WI38 (cell line): ENCODE data around the gene HACD2.
A peak's percentile ranks its signal among the peaks of the same experiment; 100 is the strongest.
"Not testable (repeated sequence)": the region's sequence is repeated elsewhere in the genome, so short reads cannot be mapped to it uniquely, and the experiment has no call there.

Experiments
- H3K4me3 ChIP-seq: 2 replicates; pipeline ENCODE4 v1.5.1; 2011; ENCODE audit warnings: low read depth, mild to moderate bottlenecking, control low read depth, low read length
- TF ChIP-seq, protein P1 (sequence below): IDR thresholded peaks from 2 replicates; pipeline ENCODE4 v1.5.1; 2012; ENCODE audit warnings: low read depth, mild to moderate bottlenecking, control low read depth, low read length

HACD2 gene

DNA sequence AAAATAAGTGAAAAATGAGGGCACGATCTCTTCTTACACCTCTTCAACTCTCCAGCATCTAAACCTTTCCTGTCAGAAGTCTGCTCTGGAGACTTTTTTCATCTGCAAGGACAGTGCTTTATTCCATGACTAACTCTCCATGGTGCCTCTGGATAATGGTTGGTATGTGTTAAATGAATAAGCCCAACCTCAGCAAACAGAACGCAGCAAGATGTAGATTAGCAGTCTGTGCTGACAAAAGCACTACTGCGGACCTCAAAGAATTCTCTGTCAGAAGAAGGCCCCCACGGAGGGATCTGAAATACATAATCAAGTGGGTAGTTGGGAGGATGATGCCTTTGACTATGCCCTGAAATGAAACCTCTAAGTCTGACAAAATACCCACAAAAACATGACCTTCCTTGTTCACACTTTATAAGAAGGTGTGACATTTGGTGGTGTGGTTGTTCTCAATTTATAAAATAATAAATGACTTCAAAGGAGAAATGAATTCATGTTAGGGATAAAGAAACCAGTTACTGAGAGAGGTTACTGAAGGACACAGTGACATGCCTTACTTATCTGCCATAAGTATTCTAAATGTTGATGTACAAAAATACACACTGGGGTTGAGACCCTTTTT is 92.8 kb downstream of the HACD2 start:
- TF ChIP-seq, protein P1, sequence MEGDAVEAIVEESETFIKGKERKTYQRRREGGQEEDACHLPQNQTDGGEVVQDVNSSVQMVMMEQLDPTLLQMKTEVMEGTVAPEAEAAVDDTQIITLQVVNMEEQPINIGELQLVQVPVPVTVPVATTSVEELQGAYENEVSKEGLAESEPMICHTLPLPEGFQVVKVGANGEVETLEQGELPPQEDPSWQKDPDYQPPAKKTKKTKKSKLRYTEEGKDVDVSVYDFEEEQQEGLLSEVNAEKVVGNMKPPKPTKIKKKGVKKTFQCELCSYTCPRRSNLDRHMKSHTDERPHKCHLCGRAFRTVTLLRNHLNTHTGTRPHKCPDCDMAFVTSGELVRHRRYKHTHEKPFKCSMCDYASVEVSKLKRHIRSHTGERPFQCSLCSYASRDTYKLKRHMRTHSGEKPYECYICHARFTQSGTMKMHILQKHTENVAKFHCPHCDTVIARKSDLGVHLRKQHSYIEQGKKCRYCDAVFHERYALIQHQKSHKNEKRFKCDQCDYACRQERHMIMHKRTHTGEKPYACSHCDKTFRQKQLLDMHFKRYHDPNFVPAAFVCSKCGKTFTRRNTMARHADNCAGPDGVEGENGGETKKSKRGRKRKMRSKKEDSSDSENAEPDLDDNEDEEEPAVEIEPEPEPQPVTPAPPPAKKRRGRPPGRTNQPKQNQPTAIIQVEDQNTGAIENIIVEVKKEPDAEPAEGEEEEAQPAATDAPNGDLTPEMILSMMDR = no peak
- H3K4me3 ChIP-seq = no peak overlapping the region

DNA sequence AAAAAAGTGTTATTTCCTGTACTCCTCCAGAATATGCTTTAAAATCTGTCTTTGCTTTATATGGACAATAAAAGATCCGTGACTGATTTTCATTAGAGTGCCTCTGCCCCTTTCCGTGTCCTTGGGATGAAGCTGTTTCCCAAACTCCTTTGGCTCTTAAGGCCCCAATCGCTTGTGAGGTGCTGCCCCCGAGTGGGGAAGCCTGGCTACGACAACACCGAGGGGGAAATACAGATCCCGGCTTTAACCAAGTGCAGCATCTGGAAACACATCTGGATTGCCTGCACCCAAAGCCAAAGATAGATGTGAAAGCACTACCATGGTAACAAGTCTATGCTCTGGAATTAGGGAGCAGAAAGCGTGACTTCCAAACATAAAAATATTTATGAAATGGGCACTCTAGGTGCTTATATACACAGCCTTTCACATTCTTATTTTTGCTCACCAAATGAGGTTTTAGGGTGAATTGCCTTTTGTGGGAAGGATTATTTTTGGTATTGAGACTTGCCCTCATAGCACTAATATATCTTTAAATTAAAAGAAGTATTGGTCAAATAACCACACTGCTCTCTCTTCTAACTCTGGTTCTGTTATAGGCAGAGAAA is 95.4 kb downstream of the HACD2 start:
- TF ChIP-seq, protein P1 = peak; percentile 94
- no peak overlapping the region for H3K4me3 ChIP-seq

DNA sequence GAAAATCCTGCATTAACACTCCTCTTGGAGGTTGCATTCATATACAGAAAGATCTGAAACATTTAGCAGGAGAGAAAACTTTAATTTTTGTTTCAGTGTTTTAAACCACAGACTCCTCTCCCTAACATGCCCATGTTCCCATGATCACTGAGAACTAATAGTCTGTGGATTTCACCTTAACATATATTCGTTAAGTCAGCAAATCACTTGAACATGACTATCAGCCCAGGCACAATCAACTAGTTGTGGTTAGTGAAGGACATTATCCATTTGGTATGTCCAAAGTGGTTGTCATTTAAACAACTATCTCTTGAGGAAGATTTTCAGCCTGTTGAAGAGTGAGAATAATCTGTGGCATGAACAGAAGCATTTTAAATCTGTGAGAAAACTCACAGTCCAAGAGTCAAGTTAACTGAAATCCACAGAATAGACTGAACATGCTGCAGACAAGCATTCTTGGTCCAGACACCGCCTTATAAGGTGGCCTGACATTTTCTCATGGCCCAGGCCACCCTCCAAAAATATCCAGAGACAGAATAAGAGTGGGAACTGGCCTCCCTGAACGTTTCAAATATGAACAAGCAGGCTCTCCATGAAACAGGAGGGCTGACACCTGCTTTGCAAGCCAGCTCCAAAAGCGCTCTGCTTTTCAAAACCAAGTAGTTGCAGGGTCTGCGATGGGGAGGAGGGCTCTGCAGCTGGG is 96.1 kb downstream of the HACD2 start:
- TF ChIP-seq, protein P1 = no peak
- H3K4me3 ChIP-seq = no peak overlapping the region

DNA sequence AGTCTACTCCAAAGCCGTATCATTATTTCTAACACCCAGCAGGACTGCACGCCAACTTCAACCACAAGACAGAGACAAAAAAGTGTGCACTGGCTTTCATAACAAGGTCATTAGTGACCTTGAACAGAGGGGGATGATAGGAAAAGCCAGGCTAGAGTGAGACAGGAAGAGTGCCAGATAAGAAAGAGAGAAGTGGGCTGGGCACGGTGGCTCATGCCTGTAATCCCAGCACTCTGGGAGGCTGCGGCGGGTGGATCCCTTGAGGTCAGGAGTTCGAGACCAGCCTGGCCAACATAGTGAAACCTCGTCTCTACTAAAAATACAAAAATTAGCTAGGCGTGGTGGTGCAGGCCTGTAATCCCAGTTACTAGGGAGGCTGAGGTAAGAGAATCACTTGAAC is 97.8 kb downstream of the HACD2 start:
- H3K4me3 ChIP-seq = not testable (repeated sequence)

DNA sequence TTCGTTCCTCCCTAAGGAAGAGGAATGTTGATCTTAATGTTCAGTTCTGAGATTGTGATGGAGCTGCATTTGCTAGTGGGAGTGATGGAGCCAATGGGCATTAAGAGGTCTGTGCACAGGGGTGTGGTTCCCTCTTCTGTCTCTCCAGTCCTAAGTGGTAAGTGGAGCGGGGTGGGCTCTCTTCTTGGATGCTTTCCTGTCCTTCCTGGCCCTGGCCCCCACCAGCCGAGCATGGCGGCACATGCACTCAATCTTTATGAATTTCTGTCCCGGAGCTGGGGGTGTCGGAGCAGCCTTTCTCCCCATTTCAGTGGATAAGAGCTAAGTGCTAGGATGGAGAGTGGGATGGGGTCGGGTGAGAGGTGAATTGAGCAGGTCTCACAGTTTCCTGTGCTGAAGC is 98.4 kb downstream of the HACD2 start:
- no peak overlapping the region for H3K4me3 ChIP-seq
- TF ChIP-seq, protein P1 = no peak

DNA sequence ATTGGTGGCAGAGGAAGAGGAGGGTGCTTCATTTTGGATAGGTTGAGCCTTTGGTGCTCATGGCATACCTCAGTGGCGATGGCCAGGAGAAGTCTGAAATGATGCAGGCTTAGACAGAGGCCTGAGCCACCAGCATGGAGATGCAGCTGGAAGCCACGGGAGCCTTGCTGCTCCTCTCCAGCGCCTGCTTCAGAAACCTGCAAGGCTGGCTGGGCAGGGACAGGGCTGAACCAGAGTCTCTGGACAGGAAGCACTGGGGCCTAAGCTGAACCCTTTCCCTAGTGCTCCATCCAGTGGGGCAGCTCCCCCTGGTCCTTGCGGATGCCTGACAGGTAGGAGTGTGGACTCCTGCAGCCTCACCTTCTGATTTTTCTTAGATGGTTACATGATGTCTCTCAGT is 99.3 kb downstream of the HACD2 start:
- H3K4me3 ChIP-seq = no peak overlapping the region
- TF ChIP-seq, protein P1 = no peak

DNA sequence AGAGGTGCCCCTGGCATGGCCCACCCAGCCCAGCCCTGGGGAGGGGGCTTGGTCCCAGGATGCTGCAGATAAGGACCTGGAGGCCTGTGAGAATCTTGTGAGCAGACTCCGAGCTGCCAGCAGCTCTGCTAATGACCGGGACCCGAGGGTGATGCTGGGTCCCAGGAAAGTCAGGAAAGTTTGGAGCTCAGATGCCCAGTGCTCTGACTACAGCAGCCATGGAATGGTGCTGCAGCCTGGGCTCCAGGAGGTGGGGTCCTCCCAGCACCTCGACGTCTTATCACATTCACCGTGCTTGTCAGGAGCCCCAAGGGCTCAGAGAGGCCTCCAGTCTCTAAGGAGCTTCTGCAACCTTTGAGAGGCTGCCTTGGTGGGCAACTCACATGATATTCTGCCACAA is 101.7 kb downstream of the HACD2 start:
- no peak overlapping the region for H3K4me3 ChIP-seq
- TF ChIP-seq, protein P1 = no peak
